Lower lobe of right lung (tissue), 2 donors: Measurements from ENCODE around the gene MAP3K20. TPM values are rescaled to one million over a fixed set of nuclear protein-coding genes. Genes with fewer than 3 reads are reported as not detected.
"Not testable (repeated sequence)": the region's sequence is repeated elsewhere in the genome, so short reads cannot be mapped to it uniquely, and the experiment has no call there.

Source experiments
- ATAC-seq, 2 donors: fragments of 200-7000 bp; cut with Tn5 transposase; one replicate each; pipeline ENCODE4 v1.9.1; 2020 to 2022; ENCODE audit warnings: mild to moderate bottlenecking in 2 of 2, moderate library complexity in 2 of 2
- DNase-seq: peaks from one replicate; pipeline ENCODE4 v3.0.0-alpha.2; 2020
- H3K27ac ChIP-seq: fragments of 200-600 bp; one replicate; pipeline ENCODE4 v1.8.0; 2022
- H3K27me3 ChIP-seq: fragments of 200-600 bp; one replicate; pipeline ENCODE4 v1.8.0; 2022; ENCODE audit warnings: low read depth
- H3K36me3 ChIP-seq: fragments of 200-600 bp; one replicate; pipeline ENCODE4 v1.8.0; 2022; ENCODE audit warnings: mild to moderate bottlenecking
- H3K4me1 ChIP-seq: fragments of 200-600 bp; one replicate; pipeline ENCODE4 v1.8.0; 2022
- H3K4me3 ChIP-seq: fragments of 200-600 bp; one replicate; pipeline ENCODE4 v1.8.0; 2022; ENCODE audit warnings: mild to moderate bottlenecking
- H3K9me3 ChIP-seq: fragments of 200-600 bp; one replicate; pipeline ENCODE4 v1.8.0; 2022
- intact Hi-C: fragments of 100-400 bp; cut with DNase I; formaldehyde crosslinking; loops from one replicate; pipeline ENCODE4 v1.11.0; 2022
- total RNA-seq: library from RNA; stranded (reverse); fragmentation: NEBNext Ultra II Directional; extraction: Animal tissue kit (Norgen Biotek cat#: 25700); gene quantifications from one replicate; pipeline ENCODE4 v1.2.1, GENCODE V29; 2021
- TF ChIP-seq, protein P1 (sequence below): fragments of 200-600 bp; IDR thresholded peaks from one replicate; pipeline ENCODE4 v1.8.0; 2022; ENCODE audit warnings: antibody characterized with exemption, mild to moderate bottlenecking
- donor health status: DM: no; HTN: yes; CAD: no; lungs with severe emphysema.

The MAP3K20 gene
- total RNA-seq, 1 donor from 2014 or later, result 40.8 TPM

DNA sequence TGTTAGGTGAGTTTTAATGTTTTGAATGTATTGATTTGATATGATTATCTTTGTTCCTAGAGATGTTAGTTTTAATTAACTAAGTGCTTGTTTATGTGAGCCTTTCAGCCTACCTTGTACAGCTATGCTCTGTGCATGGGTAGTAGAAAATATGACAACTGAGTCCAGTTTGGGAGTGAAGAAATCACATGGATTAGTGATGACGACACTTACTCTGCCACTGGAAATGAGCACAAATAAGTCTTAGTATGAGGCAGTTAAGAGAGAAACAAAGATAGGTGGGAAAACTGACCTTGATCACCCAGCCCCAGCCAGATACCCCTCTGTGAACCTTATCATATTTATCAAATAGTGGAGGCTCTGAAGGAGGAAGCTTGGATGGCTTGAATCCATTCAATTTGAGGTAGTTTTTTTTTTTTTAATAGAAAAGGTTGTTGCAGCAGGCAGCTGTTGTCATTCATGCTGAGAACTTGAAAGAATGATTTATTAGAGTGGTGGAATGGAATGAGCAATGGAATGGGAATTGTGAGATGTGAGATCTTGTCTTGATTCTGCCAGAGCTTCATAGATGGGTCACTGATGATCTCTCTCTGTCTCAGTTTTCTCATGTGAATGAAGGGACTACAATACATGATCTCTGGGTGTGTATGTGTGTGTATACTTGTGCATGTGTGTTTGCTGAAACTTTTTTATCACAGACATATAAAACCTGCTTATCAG lies 96.4 kb downstream of the MAP3K20 start:
- H3K27me3 ChIP-seq, result no peaks in the 10 kb centered on the region
- H3K27ac ChIP-seq, result no peak overlapping the region
- peak in 1 of 2 donors; percentile 12 for ATAC-seq
- H3K4me1 ChIP-seq, result no peaks in the 10 kb centered on the region
- intact Hi-C loops, result no loop called here
- H3K36me3 ChIP-seq, result no peaks in the 10 kb centered on the region
- H3K4me3 ChIP-seq, result no peak overlapping the region
- no peak for DNase-seq
- TF ChIP-seq, protein P1, sequence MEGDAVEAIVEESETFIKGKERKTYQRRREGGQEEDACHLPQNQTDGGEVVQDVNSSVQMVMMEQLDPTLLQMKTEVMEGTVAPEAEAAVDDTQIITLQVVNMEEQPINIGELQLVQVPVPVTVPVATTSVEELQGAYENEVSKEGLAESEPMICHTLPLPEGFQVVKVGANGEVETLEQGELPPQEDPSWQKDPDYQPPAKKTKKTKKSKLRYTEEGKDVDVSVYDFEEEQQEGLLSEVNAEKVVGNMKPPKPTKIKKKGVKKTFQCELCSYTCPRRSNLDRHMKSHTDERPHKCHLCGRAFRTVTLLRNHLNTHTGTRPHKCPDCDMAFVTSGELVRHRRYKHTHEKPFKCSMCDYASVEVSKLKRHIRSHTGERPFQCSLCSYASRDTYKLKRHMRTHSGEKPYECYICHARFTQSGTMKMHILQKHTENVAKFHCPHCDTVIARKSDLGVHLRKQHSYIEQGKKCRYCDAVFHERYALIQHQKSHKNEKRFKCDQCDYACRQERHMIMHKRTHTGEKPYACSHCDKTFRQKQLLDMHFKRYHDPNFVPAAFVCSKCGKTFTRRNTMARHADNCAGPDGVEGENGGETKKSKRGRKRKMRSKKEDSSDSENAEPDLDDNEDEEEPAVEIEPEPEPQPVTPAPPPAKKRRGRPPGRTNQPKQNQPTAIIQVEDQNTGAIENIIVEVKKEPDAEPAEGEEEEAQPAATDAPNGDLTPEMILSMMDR, result no peak
- H3K9me3 ChIP-seq, result no peaks in the 10 kb centered on the region

DNA sequence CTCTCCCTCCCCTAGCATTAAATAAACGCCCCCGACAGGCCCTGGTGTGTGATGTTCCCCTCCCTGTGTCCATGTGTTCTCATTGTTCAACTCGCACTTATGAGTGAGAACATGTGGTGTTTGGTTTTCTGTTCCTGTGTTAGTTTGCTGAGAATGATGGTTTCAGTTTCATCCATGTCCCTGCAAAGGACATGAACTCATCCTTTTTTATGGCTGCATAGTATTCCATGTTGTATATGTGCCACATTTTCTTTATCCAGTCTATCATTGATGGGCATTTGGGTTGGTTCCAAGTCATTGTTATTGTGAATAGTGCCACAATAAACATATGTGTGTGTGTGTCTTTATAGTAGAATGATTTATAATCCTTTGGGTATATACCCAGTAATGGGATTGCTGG lies 98.7 kb downstream of the MAP3K20 start:
- H3K4me3 ChIP-seq, DNase-seq, H3K4me1 ChIP-seq, ATAC-seq, H3K27ac ChIP-seq, H3K9me3 ChIP-seq, intact Hi-C loops, H3K36me3 ChIP-seq, H3K27me3 ChIP-seq: not testable (repeated sequence)

DNA sequence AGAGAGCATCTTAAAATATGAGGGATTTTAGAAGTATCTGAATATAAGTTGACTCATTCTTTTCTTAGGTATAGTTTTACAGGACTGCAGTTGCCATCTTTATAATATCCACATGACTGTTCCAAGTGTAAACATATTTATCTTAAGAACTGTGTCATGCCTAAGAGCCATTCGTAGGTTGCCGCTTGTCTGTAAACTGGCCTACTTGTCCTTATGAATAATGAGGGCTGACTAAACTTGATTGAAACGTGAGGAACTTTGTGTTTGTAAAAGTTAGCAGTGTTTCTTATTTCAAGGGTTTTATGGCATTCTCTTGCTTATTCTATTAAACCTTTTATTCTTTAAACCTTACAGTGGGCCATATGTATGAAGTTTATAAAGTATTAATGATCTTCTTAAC lies 99.6 kb downstream of the MAP3K20 start:
- TF ChIP-seq, protein P1, result no peak
- no peaks in the 10 kb centered on the region for H3K36me3 ChIP-seq
- H3K9me3 ChIP-seq, result no peaks in the 10 kb centered on the region
- DNase-seq (no peak), ATAC-seq (peak in 1 of 2 donors; percentile 58)
- intact Hi-C loops, result no loop called here
- H3K27ac ChIP-seq, result no peak overlapping the region
- H3K4me3 ChIP-seq, result no peak overlapping the region
- no peaks in the 10 kb centered on the region for H3K4me1 ChIP-seq
- H3K27me3 ChIP-seq, result no peaks in the 10 kb centered on the region

DNA sequence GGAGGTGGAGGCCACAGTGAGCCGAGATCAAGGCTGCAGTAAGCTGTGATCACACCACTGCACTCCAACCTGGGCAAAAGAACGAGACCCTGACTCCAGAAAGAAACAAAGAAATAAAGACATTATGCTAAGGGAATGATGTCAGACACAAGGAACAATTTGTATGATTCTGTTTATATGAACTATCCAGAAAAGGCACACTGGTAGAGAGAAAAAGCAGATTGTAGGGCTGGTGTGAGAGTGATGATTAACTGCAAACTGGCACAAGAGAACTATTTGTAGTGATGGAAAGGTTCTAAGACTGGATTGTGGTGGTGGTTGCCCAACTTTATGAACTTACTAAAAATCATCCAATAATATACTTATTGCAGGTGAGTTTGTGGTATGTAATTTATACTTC lies 106.3 kb downstream of the MAP3K20 start:
- no peak overlapping the region for H3K4me3 ChIP-seq
- no peak for DNase-seq
- H3K27me3 ChIP-seq, result no peaks in the 10 kb centered on the region
- no peaks in the 10 kb centered on the region for H3K4me1 ChIP-seq
- ATAC-seq, result no peak
- intact Hi-C loops, result no loop called here
- TF ChIP-seq, protein P1, result no peak
- no peak overlapping the region for H3K27ac ChIP-seq
- H3K9me3 ChIP-seq, result no peaks in the 10 kb centered on the region
- H3K36me3 ChIP-seq, result no peaks in the 10 kb centered on the region

DNA sequence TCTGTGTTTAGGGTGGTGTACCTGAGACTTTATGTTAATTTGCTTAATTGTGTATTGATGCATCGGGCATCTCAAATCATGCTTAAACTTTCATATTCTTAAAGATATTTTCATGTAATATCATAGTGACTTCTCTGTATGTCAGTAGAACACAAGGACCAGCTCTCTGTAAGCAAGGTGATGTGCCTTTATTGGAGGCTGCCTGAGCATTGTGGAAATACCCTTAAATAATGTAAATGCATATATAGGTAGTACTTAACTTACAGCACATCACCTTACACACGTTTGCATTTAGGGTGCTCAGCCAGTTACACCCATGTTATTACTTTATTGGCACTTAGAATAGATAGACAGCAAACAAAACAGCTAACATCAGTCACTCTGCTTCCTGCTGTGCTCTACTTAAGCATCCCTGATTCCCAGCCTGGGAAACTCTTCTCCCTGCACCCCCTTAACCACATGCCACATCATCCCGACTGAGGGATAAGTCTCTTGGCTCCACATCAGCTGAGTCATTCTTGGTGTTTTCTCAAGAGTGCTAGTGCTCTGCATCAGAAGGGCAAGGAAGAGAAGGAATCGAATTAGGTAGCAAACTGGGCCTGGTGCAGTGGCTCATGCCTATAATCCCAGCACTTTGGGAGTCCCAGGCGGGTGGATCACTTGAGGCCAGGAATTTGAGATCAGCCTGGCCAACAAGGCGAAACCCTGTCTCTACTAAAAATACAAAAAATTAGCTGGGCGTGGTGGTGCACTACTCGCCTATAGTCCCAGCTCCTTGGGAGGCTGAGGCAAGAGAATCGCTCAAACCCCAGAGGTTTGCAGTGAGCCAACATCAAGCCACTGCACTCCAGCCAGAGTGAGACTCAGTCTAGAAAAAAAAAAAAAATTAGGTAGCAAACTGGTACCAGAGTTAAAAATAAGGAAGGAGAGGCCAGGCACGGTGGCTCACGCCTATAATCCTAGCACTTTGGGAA lies 108.7 kb downstream of the MAP3K20 start:
- TF ChIP-seq, protein P1, result no peak
- H3K36me3 ChIP-seq, result no peaks in the 10 kb centered on the region
- intact Hi-C loops, result no loop called here
- H3K4me3 ChIP-seq, result no peak overlapping the region
- H3K27ac ChIP-seq, result no peak overlapping the region
- no peaks in the 10 kb centered on the region for H3K27me3 ChIP-seq
- no peak for DNase-seq
- ATAC-seq, result peak in 1 of 2 donors; percentile 31
- no peaks in the 10 kb centered on the region for H3K9me3 ChIP-seq
- H3K4me1 ChIP-seq, result peaks cover 15% of the 10 kb centered on the region
